HG02588 (cell line): ENCODE data around the gene FAM43B.

Experiments used
- ATAC-seq: cut with Tn5 transposase; IDR thresholded peaks from one replicate; pipeline ENCODE4 v1.9.1; 2021; ENCODE audit warnings: mild to moderate bottlenecking, moderate library complexity; ENCODE audit not compliant: unreplicated experiment

Gene FAM43B

GRCh38 chr1:20589331-20590278 is 37.2 kb downstream of the FAM43B start:
- ATAC-seq: no peak

- ATAC-seq: no peak
These were observed 38.0 kb downstream of the FAM43B start for GRCh38 chr1:20590306-20590777.

GRCh38 chr1:20593756-20594155 is 41.4 kb downstream of the FAM43B start:
- ATAC-seq: no peak

- no peak for ATAC-seq
These were observed 42.4 kb downstream of the FAM43B start for GRCh38 chr1:20594746-20595145.

GRCh38 chr1:20596106-20596505 is 43.7 kb downstream of the FAM43B start:
- no peak for ATAC-seq

GRCh38 chr1:20597650-20598049 is 45.3 kb downstream of the FAM43B start:
- ATAC-seq: no peak

GRCh38 chr1:20600156-20600555 is 47.8 kb downstream of the FAM43B start:
- ATAC-seq: no peak

- ATAC-seq: no peak
These were observed 48.9 kb downstream of the FAM43B start for GRCh38 chr1:20601129-20601825.

- ATAC-seq: no peak
These were observed 50.6 kb downstream of the FAM43B start for GRCh38 chr1:20602851-20603450.

GRCh38 chr1:20603504-20604464 is 51.4 kb downstream of the FAM43B start:
- ATAC-seq: no peak
